NB4 (cell line): ENCODE data around the gene TRAPPC2L.

Experiments used
- DNase-seq: peaks from one replicate; pipeline ENCODE4 v3.0.0; 2010; ENCODE audit warnings: low read depth
- H3K4me3 ChIP-seq: one replicate; pipeline ENCODE4 v1.5.1; 2011; ENCODE audit warnings: mild to moderate bottlenecking, low read depth, low read length, moderate library complexity
- MYC ChIP-seq: IDR thresholded peaks from 2 replicates; pipeline ENCODE4 v1.6.1; 2011; ENCODE audit warnings: low read depth, low read length
- POLR2A ChIP-seq: IDR thresholded peaks from 2 replicates; pipeline ENCODE4 v1.6.1; 2011; ENCODE audit warnings: mild to moderate bottlenecking; ENCODE audit not compliant: insufficient read length; ENCODE audit errors: extremely low read depth
- TF ChIP-seq, protein P1 (sequence below): IDR thresholded peaks from 2 replicates; pipeline ENCODE4 v1.6.1; 2011; ENCODE audit warnings: low read depth, low read length
- TF ChIP-seq, protein P2 (sequence below): IDR thresholded peaks from one replicate; pipeline ENCODE4 v1.5.1; 2012; ENCODE audit warnings: low read depth, low read length

TRAPPC2L gene

DNA sequence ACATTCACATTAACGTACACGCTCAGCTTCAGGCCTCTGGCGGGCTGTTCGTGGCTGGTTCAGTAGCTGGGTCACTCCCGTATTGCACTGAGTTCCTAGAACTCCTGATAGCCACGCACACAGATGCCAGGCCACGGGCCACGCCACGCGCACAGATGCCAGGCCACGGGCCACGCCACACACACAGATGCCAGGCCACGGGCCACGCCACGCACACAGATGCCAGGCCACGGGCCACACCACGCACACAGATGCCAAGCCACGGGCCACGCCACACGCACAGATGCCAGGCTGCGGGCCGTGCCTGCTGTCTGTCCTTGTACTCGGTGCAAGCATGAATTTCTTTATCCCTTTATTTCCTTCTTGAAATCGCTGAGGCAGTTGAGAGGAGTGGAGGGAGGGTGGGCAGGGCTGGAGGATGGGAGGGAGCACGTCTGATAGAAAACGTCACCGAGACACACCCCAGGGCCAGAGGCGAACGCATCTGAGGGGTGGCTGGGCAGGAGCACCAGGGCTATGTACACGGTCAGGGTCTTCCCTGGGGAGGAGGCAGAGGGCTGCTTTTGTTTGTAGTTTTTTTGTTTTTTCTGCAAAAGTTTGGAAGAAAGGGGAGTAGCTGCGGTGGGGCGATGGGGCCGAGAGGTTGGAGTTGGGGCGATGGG lies 18.1 kb downstream of the TRAPPC2L start:
- TF ChIP-seq, protein P1, sequence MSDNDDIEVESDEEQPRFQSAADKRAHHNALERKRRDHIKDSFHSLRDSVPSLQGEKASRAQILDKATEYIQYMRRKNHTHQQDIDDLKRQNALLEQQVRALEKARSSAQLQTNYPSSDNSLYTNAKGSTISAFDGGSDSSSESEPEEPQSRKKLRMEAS, result no peak
- TF ChIP-seq, protein P2, sequence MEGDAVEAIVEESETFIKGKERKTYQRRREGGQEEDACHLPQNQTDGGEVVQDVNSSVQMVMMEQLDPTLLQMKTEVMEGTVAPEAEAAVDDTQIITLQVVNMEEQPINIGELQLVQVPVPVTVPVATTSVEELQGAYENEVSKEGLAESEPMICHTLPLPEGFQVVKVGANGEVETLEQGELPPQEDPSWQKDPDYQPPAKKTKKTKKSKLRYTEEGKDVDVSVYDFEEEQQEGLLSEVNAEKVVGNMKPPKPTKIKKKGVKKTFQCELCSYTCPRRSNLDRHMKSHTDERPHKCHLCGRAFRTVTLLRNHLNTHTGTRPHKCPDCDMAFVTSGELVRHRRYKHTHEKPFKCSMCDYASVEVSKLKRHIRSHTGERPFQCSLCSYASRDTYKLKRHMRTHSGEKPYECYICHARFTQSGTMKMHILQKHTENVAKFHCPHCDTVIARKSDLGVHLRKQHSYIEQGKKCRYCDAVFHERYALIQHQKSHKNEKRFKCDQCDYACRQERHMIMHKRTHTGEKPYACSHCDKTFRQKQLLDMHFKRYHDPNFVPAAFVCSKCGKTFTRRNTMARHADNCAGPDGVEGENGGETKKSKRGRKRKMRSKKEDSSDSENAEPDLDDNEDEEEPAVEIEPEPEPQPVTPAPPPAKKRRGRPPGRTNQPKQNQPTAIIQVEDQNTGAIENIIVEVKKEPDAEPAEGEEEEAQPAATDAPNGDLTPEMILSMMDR, result no peak
- TF ChIP-seq POLR2A, result no peak
- TF ChIP-seq MYC, result no peak
- H3K4me3 ChIP-seq, result no peak overlapping the region
- no peak for DNase-seq

DNA sequence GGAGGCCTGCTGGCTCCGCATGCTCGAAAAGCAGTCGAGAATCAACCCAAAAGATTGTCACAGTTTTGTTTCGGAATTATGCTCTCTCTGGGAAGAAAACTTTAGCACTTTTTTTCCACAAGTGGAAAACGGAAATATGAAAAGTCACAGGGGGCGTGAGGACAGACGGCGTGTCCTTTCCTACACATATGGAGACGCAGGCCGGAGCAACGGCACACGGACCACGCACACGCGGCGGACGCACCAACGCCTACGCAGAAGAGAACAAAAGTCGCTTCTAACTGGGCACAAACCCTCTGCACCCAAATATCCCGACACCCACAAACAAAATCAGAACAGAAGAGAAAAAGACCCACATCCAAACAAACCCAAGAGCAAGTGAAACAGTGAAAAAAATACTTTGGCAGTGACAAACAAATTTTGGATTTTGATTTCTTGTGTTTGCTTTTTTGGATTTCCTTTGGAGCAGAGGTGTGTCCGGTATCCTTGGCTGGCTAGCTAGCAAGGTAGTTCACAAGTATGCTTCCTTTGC lies 18.8 kb downstream of the TRAPPC2L start:
- TF ChIP-seq MYC (no peak), POLR2A (no peak)
- TF ChIP-seq, protein P1, result no peak
- TF ChIP-seq, protein P2, result no peak
- H3K4me3 ChIP-seq, result no peak overlapping the region
- DNase-seq, result no peak

DNA sequence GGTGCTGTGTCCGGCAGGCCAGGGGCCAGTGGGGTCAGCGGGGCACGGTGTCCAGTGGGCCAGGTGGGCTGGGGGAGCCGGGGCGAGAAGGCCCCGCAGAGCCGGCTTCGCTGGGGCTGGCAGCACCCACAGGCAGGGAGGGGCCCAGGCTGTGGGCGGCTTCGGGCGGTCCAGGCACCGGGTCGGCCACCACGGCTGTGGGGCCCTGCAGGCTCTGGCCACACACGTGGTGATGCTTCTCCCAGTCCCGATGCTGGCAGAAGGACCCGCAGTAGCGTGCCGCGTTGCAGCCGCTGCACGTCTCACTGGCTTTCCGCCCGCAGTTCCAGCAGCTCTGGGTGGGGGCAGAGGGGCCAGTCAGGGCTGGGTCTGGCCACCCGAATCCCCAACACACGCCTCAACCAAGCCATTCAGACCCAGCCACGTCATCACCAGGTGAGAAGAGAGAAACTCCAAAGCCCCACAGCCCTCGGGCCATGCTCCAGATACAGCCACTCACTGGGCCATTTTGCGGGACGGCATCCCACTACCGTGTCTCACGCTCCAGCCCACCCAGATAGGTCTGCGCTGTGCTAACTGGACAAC lies 20.1 kb downstream of the TRAPPC2L start:
- no peak for DNase-seq
- TF ChIP-seq MYC, result no peak
- no peak for TF ChIP-seq POLR2A
- TF ChIP-seq, protein P2, result no peak
- TF ChIP-seq, protein P1, result no peak
- no peak overlapping the region for H3K4me3 ChIP-seq

DNA sequence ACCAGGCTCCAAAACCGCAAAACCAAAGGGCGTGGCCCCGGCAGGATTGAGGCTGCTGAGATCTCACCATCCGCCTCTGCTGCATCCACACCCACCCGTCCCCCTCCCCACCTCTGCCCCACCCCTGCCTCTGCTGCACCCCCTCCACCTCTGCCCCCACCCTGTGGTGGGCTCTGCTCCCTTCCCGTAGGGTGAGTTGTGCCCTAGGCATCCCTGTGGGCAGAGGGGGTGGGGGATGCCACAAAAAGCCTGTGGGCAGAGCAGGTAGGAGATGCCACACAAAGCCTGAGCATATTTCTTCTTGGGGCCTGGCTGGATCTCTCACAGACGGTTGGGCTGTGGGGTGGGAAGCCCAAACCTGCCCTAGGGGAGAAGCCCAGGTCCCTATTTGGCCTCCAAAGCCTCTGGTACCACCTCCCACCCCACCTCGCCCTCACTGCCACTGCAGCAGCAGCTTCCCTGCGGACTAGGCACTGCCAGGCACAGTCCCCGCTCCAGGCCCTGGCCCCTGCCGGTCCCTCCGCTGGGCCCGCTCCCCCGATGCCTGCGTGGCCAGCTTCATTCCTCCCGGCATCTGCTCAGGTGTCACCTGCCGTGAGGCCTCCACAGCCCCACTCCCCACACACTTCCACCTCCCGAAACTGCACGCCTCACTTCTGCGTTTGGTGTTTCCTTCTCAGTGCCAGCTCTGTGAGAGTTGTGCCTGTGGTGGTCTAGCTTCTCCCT lies 20.8 kb downstream of the TRAPPC2L start:
- no peak overlapping the region for H3K4me3 ChIP-seq
- no peak for DNase-seq
- TF ChIP-seq, protein P2, result no peak
- TF ChIP-seq POLR2A, result no peak
- TF ChIP-seq, protein P1, result no peak
- no peak for TF ChIP-seq MYC

DNA sequence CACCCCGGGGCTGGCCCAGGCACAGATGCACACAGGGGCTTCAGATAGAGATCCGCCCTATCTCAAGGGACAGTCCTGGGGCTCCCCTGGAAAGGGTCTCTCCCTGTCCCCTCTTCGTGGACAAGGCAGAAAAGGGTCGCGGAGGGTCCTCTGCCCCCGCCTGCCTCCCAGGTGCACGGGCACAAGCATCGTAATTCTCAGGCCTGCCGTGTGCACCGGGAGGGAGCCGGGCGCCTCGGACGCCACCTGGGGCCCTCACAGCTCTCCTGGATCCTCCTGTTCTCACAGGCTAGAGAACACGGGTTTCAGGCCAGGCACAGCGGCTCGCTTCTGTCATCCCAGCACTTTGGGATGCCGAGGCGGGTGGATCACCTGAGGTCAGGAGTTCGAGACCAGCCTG lies 21.4 kb downstream of the TRAPPC2L start:
- DNase-seq, result no peak
- TF ChIP-seq, protein P2, result no peak
- TF ChIP-seq POLR2A (no peak), MYC (no peak)
- TF ChIP-seq, protein P1, result no peak
- H3K4me3 ChIP-seq, result no peak overlapping the region
